ENCODE results near the gene TTC7B.

Gene TTC7B

DNA sequence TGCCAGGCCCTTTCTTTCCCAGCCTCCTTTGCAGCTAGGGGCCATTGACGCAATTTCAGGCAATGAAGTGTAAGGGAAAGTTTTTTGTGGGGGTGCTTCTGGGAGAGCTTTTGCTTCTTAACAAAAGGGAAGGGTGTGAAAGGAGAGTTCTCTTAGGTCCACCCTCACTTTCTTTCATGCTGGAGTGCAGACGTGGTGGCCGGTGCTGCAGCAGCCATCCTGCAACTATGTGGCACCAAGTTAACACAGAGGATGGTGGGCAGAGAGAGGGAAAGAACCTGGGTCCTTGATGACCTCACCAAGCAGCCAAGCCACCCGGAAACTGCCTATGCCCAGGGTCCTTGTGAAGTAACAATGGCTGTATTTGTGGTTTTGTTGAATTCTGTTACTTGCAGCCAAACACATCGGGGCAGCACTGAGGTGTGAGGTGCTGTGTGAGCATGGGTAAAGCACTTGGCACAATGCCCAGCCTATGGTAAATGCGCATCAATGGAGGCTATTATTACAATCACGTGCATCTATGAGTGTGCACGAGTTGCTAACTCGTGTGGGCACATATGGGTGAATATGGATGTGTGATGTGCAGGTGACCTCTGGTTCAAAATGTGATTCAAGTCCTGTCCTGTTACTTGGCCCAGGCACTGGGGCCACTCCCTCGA lies 296.8 kb downstream of the TTC7B start:
- no peak for DNase-seq

DNA sequence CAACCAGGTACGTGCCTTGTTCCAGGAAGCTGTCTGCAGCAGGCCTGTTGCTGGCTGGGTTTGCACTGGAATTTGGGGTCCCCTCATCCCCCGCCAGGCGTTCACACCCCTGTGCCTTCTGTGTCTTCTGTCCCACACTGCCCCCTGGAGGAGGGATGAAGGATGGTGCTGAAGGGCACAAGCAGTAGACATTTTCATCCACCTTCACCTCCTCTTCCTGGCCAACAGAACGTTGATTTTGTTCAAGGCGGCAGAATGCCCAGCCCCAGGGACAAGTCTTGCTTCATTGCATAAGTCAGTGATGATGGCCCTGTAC lies 297.3 kb downstream of the TTC7B start:
- DNase-seq = peak; percentile 16

DNA sequence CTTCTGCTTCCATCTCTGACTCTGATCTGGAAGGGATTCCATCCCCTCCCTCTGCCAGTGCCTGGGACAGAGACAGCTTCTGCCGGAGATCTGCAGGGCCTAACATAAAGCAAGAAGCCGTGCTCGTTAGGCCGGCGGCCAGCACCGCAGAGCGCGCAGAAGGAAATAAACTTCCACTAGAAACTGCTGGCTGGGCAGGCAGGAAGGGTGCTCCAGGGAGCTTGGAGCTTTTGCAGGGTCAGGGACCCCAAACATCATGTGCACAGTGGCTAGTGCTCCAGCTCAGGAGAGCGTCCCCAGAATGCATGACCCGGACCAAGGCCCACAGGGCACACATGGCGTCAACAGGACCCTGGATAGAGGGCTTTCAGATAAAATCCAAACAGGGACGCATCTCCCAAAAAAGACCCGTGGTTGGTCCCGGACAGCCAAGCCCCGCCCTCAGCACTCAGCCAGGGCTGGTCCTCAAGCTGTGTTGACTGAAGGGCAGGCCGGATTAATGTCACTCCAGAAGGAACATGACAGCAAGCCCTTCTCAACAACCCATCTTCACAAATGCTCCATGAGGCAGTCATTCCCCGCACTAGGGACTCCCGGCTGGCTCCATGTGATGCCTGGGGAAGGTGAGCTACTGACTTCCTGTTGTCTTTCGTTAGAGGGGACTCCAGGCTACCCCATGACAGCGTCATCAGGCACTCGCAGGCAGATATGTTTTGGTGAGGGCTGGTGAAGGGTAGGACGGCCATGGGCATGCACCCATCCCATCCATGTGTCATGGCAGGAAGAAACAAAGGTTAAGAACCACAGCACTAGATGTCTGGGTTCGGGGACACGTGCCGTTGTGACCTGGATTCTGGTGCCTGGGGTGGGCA lies 297.9 kb downstream of the TTC7B start:
- no peak for DNase-seq

DNA sequence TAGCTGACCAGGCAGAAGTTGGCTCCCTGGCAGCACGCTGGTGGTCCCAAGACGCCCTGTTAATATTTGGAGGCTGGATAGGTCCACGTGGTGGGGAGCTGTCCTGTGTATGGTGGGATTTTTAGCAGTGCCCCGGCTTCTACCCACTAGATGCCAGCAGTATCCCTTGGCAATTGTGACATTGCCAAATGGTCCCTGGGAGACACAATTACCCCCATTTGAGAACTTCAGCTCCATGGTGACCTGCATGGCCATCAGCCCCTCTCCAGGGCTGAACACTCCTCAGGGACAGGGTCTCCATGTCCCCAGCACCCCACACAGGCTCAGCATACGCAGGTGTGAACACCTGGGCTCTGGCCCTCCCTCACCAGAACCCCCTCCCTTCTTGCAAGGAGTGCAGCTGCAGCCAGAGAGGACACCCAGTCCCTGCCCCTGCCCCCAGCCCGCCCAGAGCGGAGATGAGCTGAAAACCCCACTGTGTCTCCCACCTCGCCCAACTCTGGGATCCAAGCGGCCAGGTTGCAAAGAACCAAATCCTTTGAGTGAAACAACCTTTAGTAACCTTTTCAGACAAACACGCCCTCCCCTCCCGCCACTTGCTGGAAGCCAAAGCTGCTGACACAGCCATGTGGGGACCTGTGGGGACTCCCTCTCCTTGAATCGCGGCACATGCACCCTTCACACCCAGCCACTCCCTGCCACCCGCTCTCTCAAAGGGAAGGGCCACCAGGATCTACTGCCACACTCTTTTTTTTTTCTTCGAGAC lies 299.0 kb downstream of the TTC7B start:
- DNase-seq = no peak

DNA sequence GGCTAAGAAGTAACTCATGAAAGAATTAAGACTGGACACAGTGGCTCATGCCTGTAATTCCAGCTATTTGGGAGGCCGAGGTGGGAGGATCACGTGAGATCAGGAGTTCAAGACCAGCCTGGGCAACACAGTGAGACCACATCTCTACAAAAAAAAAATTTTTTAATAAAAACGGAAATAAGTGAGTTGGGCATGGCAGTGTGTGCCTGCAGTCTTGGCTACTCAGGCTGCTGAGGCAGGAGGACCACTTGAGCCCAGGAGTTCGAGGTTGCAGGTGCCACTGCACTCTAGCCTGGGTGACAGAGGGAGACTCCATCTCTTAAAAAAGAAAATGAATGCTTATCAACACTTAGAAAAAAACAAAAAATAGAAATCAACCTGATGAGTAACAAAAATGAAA lies 301.7 kb downstream of the TTC7B start:
- DNase-seq = no peak

DNA sequence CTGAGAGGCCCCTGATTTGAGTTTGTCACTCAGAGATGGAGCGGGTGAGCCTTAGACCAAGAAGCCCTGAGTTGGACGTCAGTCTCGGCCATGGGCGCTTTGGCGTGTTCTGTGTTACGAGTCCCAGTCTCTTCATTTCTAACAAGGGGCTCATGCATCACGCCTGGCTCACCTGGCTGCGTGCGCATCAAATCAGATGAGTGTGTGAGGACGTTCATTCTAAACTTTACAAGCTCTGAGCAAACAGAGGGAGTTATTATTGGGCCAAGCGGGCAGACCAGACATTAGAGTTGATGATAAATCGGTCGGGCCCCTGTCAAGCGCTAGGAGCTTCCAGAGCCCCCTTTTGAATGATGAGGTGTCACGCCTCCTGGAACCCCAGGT lies 302.2 kb downstream of the TTC7B start:
- DNase-seq = no peak

DNA sequence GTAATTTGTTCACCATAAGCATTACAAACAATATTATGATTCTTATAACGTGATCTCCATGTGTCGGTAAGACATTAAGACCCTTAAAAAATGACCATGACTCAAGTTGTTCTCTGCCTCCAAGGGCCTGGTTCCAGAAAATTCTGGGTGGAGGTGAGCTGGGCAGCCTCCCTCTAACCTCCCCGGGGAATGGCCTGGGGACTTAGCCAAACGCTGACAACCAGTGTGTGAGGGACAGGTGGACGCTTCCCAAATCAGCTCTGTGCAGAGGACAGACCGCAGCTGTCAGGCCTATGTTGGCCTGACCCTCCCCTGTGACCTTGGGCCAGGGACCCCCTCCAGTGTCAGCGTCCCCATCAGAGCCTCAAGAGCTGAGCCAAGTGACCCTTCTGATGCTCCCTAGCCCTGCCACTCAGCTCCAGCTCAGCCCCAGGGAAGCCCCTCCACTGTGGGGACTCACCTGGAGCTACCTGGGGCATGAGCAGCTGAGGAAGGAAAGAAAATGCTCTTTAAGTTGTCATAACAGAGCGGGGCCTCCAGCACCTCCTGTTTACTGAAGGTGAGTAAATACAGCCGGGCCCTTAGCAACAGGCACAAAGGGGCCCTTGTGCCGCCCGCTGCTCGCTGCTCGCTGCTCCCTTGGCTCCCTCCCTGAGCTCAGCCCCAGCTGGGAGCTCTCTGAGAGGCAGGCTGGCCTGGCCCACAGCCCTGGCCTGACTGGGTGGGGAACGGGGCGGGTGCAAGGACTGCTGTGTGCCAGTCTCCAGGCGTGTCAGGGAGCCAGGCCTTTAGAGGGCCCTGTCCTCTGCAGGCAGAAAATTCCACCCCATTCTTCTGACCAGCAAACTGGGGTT lies 302.8 kb downstream of the TTC7B start:
- no peak for DNase-seq

DNA sequence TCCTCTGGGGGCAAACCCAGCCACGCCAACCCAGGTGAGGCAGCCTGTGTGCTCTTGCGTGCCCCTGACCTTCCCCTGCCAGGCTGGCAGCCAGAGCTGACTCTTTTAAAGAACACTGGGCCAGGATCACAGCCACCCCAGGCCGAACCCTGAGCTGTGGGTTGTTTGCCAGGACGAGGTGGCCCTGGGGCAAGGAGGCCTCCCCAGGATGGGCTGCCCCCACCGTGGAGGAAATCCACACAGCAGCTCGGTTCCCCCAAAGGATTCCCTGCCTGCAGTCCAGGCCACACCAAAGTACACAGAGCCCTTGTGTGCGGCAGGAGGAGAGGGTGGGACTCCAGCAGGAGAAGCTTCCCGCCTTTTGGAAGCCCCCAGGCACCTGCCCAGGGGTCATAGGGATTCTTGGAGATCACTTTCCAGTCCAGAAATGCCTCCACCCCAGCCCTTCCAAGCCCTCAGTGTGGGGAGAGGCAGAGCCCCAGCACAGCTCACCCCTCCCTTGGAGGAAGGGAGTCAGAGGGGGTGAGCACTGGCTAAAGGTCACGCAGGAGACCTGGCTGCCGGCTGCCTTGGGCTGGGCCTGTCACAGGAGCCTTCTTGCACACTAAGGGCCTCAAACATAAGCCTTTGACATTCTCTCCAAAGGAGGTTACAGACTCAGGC lies 303.8 kb downstream of the TTC7B start:
- DNase-seq = no peak

DNA sequence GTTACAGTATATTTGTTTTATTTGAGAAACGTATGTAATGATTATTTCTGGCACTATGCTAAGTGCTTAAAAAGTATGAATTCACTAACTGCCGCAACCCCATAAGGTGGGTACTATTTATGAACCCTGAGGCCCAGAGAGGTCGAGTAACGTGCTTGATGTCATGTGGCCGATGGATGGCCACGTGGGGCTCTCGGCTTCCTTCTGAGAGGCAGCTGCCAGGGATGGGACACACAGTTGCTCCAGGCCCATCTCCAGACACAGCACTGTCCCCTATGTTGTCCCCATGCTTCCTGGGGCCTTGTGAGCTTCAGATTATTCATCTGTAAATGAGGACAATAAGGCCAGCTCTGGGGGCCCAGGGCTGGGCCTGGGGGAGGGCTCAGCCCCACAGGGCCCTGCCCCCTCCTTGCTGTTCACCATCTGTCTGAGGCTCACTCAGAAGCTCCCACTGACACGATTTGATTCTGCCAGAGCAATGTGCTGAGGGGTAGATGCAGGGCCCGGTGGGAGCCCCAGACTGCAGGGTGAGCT lies 304.4 kb downstream of the TTC7B start:
- no peak for DNase-seq

DNA sequence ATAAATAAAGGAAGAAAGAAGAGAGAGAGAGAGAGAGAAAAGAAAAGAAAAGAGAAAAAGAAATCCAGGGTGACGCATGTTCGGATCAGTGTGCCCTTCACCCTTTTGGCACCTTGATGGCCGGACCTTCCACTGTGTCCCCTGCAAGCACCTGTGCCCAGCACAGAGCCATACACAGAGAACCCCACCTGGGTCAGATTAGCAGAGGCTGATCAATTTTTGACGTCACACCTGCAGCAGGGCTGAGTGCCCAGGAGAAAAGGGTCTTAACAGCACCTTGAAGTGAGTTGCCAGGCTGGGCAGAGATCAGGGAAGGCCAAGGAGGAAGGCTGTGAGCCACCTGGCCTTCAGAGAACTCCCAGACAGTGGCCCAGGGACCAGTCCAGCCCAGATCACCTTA lies 305.0 kb downstream of the TTC7B start:
- no peak for DNase-seq

DNA sequence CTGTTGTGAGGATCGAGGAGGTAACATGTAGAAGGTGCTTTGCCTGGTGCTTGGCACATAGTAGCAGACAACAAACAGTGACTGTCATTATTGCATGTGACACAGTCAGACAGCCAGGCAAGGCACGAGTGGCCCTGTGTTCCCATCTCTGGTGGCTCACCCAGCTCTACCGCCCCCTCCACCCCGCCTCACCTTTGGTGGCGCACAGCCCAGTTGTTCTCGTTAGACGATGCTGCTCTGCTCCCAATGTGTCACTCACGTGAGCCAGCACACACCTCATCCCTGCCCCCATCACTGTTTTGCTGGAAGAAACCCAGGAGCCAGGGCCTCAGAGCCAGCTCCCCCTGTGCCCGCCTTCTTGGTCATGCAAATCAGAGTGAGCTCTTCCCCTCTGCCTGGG lies 306.1 kb downstream of the TTC7B start:
- no peak for DNase-seq

DNA sequence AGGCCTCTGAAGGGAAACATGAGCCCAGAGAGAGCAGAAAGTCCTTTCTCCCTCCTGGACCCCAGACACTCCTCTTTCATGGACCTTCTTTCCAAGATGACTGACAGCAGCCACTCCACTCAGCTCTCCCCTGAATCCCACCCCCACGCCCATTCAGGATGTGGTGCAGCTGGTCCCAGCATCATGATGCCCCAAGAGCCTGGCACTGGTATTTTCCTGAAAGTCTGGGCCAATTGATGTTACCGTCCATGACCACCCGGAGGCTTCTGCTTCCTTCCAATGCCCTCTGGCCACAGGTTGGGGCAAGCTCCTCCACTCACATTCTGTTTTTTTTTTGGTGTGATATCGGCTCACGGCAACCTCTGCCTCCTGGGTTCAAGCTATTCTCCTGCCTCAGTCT lies 306.8 kb downstream of the TTC7B start:
- DNase-seq = no peak

DNA sequence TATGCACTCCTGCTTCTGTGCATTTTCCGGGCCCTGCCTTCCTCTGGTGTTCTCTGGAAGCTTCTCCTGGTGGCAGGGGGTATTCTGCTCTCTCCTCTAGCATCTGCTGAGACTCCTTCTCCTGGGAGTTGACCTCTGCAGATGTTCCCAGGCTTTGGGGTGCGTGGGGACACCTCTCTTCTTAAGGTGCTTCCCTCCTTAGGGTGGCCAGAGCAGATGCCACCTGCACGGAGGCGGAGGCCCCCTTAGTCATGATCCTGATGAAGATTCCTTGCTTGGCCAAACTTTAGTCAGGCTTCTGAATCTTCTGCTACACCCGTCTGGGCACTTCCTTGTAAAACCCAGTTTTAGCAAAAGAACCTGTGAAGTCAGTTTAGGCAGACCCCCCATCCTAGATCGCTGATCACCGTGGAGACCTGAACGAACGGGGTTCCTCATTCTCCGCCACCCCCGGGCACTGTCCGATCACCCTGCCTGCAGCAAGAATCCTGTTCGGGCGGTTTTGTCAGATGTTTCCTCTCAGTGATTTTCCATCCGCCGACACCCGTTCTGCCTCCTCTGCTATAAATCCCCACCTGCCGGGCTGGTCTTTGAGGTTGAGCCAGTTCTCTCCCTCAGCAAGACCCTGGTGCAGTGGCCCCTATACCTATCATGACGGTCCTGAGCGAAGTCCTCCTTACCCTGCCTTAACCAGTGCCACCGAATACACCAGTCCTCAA lies 307.5 kb downstream of the TTC7B start:
- DNase-seq = no peak

DNA sequence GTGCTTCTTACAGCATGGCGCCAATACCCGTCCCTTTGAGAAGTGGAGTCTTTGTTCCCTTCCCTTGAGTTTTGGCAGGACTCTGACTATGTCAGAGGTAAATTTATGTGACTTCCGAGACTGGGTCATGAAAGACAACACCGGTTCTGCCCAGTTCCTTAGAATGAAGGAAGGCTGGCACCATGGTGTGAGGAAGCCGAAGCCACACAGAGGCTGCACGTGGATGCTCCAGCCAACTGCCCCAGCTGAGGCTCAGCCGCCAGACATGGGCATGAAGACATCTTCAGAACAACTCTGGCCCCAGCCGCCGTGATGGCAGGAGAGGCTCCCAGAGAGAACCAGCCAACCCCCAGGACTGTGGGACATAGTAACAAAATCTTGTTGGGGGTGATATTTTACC lies 308.2 kb downstream of the TTC7B start:
- no peak for DNase-seq

DNA sequence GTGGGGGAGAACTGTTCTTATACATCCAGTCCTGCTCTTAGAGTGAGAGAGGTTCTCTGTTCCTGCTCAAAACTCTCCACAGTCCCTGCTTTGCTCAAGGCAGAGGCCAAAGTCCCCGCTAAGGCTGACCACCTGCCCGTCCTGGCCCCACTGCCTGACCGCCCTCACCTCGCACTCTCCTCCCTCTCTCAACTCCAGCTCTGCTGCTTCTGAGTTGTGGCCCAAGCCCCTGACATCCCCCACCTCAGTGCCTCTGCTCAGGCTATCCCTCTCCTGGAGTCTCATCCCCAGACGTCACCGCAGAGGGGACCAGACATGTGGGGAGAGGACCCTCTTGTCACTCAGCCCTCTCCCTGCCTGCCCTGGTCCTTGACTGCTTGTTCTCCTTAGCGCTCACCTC lies 308.8 kb downstream of the TTC7B start:
- DNase-seq = no peak

DNA sequence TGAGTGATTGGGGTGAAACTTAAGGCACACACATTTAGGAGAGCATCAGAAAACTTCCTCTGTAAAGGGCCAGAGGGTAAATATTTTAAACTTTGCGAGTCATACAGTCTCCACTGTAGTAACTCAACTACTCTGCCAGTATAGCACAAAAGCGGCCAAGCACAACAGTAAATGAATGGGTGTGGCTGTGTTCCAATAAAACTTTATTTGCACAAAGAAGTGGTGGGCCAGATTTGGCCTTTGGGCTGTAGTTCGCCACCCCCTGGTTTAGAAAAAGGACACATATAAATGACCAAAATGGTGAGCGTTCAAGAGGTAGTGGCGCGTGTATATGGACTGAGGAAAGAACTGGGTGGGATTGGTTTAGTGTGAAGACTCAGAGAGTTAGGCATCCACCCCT lies 309.5 kb downstream of the TTC7B start:
- no peak for DNase-seq

DNA sequence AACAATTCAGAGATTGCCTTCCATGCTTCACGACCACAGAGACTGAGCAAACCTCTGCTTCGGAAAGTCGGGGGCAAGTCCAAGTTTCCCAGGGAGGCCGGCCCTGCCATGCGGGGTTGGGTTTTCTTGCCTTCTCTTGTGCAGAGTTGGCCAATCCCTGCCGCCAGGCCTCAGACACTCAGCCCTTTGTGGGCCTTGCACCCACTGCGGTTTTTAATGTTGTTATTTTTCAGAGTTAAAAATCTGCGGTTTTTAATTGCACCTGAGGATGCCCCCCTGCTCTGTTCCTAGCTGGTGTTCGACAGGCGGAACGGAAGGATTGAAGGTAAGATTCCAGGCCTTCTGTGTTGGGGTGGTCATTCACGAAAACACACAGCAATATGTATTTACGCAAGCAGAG lies 310.7 kb downstream of the TTC7B start:
- DNase-seq = no peak

DNA sequence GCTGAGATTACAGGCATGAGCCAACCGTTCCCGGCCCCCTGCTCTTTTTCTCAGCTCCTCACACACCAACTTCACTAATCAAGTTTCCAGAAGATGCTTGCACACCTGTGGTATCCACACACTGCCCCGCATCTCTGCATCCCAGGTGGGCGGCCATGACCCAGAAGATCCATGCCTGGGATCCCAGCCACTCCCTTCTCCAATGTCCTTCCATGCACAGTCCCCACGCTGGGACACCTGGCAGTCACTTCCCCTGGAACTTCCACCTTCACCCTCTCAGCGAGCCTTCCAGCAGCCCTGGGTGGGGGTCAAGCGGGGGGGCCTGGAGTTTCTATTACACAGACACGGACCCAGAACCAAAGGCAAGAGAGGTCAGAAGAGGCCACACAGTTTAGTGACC lies 311.6 kb downstream of the TTC7B start:
- DNase-seq = no peak

DNA sequence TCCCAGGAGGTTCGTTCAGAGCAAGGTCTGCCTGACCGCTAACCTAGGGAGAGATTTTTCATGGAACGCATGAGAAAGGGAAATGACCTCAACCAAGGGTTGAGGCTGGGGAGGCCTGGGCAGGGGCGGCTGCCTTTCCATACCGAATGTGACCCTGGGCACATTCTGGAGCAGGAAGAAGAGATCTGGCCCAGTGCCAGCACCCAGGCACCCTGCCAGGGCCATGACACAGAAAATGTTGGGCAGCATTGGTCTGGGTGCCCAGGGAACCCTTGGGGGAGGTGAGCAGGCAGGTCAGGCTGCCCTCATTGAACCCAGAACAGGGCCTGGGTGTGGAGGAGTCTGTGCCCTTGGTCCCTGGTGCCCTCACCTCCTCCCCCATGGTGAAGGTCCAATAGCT lies 312.6 kb downstream of the TTC7B start:
- no peak for DNase-seq

DNA sequence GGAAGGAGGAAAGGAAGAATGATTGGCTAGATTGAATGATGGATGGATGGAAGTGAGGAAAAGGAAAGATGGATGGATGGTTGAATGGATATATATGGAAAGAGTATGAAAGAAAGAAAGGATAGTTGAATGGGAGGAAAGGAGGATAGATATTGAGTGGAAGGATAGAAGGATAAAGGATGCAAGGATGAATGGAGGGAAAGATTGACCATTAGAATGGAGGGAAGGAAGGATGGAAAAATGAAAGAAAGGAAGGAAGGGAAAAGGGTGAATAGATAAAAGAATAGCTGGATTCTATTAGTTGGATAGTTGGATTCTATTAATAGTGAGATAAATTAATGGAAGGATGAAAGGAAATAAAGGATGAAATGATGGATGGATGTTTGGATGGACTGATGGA lies 313.5 kb downstream of the TTC7B start:
- DNase-seq = no peak

DNA sequence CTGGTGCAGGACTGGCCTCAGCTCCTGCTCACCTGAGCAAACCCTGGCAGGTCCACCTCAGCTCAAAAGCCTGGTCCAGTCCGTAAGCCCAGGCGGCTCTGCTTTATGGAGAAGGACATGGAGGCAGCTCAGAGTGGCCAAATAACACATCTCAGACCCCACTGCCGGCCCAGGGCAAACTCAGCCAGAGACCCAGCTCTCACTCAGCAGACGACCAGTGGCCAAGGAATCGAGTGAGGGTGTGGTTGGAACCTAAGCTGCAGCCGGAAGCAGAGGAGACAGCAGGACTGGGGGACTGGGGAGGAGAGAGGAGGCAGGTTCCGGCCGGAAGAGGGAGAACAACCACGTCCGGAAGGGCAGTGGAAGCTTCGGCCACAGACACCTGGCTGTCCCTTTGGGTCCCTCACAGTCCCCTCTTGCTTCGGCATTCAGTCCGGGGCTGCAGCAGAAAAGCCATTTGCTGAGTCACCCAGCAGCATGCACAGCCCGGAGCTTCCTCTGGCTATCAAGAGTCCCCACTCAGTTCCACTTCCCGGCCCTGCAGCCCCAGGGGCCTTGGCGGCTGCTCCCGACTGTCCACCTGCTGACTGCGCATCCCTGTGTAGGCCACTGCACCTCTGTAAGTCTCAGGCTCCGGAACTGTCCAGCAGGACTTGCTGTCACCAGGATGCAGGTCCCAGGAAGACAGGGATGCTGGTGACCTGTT lies 315.4 kb downstream of the TTC7B start:
- no peak for DNase-seq
